C4-2B (cell line): ENCODE data around the gene ABCC8.

Experiments
- ZFX ChIP-seq: fragments of 450-650 bp; IDR thresholded peaks from 2 replicates; pipeline ENCODE4 v1.6.1; 2017
- TF ChIP-seq, protein P1 (sequence below): fragments of 450-650 bp; conservative IDR thresholded peaks from 2 replicates; pipeline ENCODE4 v1.5.1; 2017; ENCODE audit warnings: mild to moderate bottlenecking

DNA sequence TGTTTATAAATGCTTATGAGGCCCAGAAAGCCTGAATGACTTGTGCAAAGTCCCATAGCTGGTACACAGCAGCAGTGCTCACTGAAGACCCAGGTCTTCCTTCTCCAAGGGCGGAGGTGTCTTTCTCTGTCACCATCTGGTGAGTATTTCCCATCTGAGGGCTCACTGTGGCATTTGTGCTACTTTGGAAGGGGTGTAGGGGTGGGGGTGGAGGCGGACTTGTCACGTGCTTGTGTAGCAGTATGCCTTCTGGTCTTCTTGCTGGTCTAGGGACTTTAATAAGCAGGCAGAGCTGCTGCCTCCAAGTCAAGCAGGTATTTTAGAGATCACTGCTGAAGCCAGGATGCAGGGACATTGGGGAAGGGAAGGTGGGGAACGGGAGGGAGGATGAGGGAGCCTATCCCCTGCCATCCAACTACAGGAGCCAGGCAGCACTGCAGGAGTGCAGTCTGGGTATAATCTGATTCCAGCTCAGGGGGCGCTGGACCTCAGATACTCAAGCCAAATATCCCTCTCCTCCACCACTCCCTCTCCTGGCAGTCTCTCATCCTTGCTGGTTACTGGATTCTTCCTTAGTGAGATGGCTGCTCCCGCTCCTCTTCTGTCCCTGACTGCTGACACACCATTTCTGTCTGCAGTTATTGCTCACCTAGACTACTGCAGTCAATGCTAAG lies 3.4 kb downstream of the ABCC8 start:
- TF ChIP-seq, protein P1, sequence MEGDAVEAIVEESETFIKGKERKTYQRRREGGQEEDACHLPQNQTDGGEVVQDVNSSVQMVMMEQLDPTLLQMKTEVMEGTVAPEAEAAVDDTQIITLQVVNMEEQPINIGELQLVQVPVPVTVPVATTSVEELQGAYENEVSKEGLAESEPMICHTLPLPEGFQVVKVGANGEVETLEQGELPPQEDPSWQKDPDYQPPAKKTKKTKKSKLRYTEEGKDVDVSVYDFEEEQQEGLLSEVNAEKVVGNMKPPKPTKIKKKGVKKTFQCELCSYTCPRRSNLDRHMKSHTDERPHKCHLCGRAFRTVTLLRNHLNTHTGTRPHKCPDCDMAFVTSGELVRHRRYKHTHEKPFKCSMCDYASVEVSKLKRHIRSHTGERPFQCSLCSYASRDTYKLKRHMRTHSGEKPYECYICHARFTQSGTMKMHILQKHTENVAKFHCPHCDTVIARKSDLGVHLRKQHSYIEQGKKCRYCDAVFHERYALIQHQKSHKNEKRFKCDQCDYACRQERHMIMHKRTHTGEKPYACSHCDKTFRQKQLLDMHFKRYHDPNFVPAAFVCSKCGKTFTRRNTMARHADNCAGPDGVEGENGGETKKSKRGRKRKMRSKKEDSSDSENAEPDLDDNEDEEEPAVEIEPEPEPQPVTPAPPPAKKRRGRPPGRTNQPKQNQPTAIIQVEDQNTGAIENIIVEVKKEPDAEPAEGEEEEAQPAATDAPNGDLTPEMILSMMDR, result no peak; the same call in 1 of the 2 replicates
- no peak for TF ChIP-seq ZFX
